K562 (cell line): ENCODE measurements around the gene KATNAL1. TPM values are rescaled to one million over a fixed set of nuclear protein-coding genes. Genes with fewer than 3 reads are reported as not detected.

Experiments
- AFF4 ChIP-seq: sonication (generic); formaldehyde crosslinking; IDR thresholded peaks from 2 replicates; pipeline ENCODE4 v1.8.0; 2023; ENCODE audit warnings: mild to moderate bottlenecking, missing genetic modification reagents
- CBX1 ChIP-seq: sonication (generic); IDR thresholded peaks from 2 replicates; pipeline ENCODE4 v1.6.1; 2016; ENCODE audit warnings: antibody characterized with exemption, low read depth, mild to moderate bottlenecking
- CXXC5 ChIP-seq: fragments of 250-450 bp; sonication (Bioruptor Pico); IDR thresholded peaks from 2 replicates; pipeline ENCODE4 v1.8.0; 2022; ENCODE audit warnings: inconsistent platforms, mild to moderate bottlenecking, moderate library complexity
- DMBX1 ChIP-seq: fragments of 250-450 bp; sonication (Bioruptor Pico); IDR thresholded peaks from 2 replicates; pipeline ENCODE4 v1.8.0; 2022; ENCODE audit warnings: inconsistent platforms, mild to moderate bottlenecking, moderate library complexity, borderline replicate concordance
- E2F4 ChIP-seq: sonication (generic); formaldehyde crosslinking; IDR thresholded peaks from 2 replicates; pipeline ENCODE4 v1.8.0; 2022; ENCODE audit warnings: mild to moderate bottlenecking, low read depth, missing genetic modification reagents
- E2F8 ChIP-seq: fragments of 450-650 bp; IDR thresholded peaks from 2 replicates; pipeline ENCODE4 v1.7.1; 2018; ENCODE audit warnings: mild to moderate bottlenecking, low read depth; ENCODE audit not compliant: partially characterized antibody
- ETS1 ChIP-seq: conservative IDR thresholded peaks from 2 replicates; pipeline ENCODE4 v1.6.1; 2011; ENCODE audit warnings: low read depth, mild to moderate bottlenecking, low read length; ENCODE audit not compliant: control insufficient read depth
- NFE2 ChIP-seq: IDR thresholded peaks from 2 replicates; pipeline ENCODE4 v1.6.1; 2014; ENCODE audit warnings: antibody characterized with exemption, low read depth
- NRF1 ChIP-seq, 2 experiments: fragments of 450-650 bp; IDR thresholded peaks in 1 of 2; conservative IDR thresholded peaks in 1 of 2; 2 replicates each; pipeline ENCODE4 v1.6.1; 2014; ENCODE audit warnings: mild to moderate bottlenecking in 2 of 2
- SPI1 ChIP-seq: IDR thresholded peaks from 2 replicates; pipeline ENCODE4 v1.6.1; 2011; ENCODE audit warnings: low read depth, low read length, control low read depth, borderline replicate concordance
- polyA plus RNA-seq, 8 experiments: library from polyadenylated mRNA; depleted of rRNA in 4 of 8; stranded (reverse) in 5 of 8; unstranded in 3 of 8; fragments of >200 nt; fragmentation: Nextera tagmentation in 2 of 8; fragmentation: Illumina TruSeq in 1 of 8; extraction: Ambion mirVana in 2 of 8; extraction: Trizol in 1 of 8; gene quantifications; 2 replicates each; pipeline versions ENCODE4 v1.2.1 to v1.2.3, GENCODE V29; 2011 to 2014; ENCODE audit warnings: inconsistent platforms in 1 of 8, missing spikeins in 1 of 8
- total RNA-seq, 7 experiments: library from RNA; depleted of rRNA in 6 of 7; stranded (reverse); fragments of >200 nt in 6 of 7; fragmentation: Illumina TruSeq in 2 of 7; extraction: Trizol in 2 of 7; gene quantifications; 2 replicates each; pipeline versions ENCODE4 v1.2.1 to v1.2.3, GENCODE V29; 2011 to 2021; ENCODE audit warnings: low replicate concordance in 1 of 7

KATNAL1 gene
- total and polyA plus RNA-seq, 9 of the 15 experiments (the other 6 are each of a cell fraction or from before 2014, with no cell fraction given), result 2.5 to 8.2 (median 5.5) TPM

- no peak for TF ChIP-seq CBX1
- TF ChIP-seq ETS1, result peak; percentile 80; the same call in 1 of the 2 replicates
- TF ChIP-seq SPI1, result 0 out of 2 replicates have a peak, but pooled peaks have one; percentile 9
- TF ChIP-seq E2F8, result peak; percentile 34
- no peak for TF ChIP-seq AFF4 (CRISPR knock-in tag)
- peak; percentile 16; the same call in 1 of the 2 replicates for TF ChIP-seq DMBX1 (CRISPR knock-in tag)
- TF ChIP-seq E2F4 (CRISPR knock-in tag), result no peak
- TF ChIP-seq NRF1 (conservative IDR thresholded peaks at IDR 0.05 in 1 of 2, IDR thresholded peaks at IDR 0.05 in 1 of 2), result peak in 1 of 2 experiments; percentile 10; a peak in 2 of 4 replicates
- no peak for TF ChIP-seq CXXC5 (CRISPR knock-in tag)
- no peak for TF ChIP-seq NFE2
Measured at GRCh38 chr13:30306762-30307193, 573 bp downstream of the KATNAL1 start (continued).
